ENCODE measurements around the gene RPL39. TPM values are rescaled to one million over a fixed set of nuclear protein-coding genes. Genes with fewer than 3 reads are reported as not detected.

The RPL39 gene
- total and polyA plus RNA-seq, 2 of the 8 experiments (the other 6 are each of a cell fraction or from before 2014, with no cell fraction given): 1,942 to 2,394 TPM

GRCh38 chrX:119757979-119758730 lies 33.3 kb downstream of the RPL39 start, which contains the start of gene SOWAHD:
SOWAHD (plus strand) TSS chrX:119758588; CDS start chrX:119758668, 80 bp downstream.
- Histone ChIP-seq H4K91ac (replicated peaks; ENCODE audit: insufficient read length, low read length) (peak within 1 kb of the TSS; percentile 81), H2BK5ac (ENCODE audit: low read depth, low read length) (no peak within 1 kb of the TSS), H2BK120ac (replicated peaks; ENCODE audit: low read depth, low read length) (no peak within 1 kb of the TSS), H2AFZ (ENCODE audit: low read length) (no peak within 1 kb of the TSS; the same call in 1 of the 2 replicates), H3K79me1 (ENCODE audit: low read depth, low read length) (no peaks in the 10 kb centered on the region), H3K4me2 (ENCODE audit: insufficient read depth in 1 of 2, low read depth in 2 of 2, low read length in 2 of 2) (peak within 1 kb of the TSS; percentile 87 to 92), H3K23me2 (ENCODE audit: low read depth, low read length) (peaks cover 17% of the 10 kb centered on the region; the same call in 1 of the 2 replicates), H3K14ac (ENCODE audit: insufficient read length) (peak within 1 kb of the TSS; percentile 48), H3K27me3 (replicated peaks in 1 of 4; ENCODE audit: control insufficient read depth in 3 of 4, extremely low read depth in 1 of 4, insufficient read depth in 3 of 4, low read length in 3 of 4) (peaks cover 0 to 13% (median 5%) of the 10 kb centered on the region in 4 experiments; a peak in 5 of 7 replicates), H3K9ac (replicated peaks in 1 of 4; ENCODE audit: extremely low read depth in 1 of 4, low read depth in 3 of 4, low read length in 3 of 4) (peak within 1 kb of the TSS in 3 of 4 experiments; percentile 26 to 59 (median 34); a peak in 5 of 7 replicates), H3K4ac (replicated peaks; ENCODE audit: insufficient read length, low read depth, low read length) (peak within 1 kb of the TSS; percentile 53), H3K36me3 (ENCODE audit: control insufficient read depth in 2 of 4, insufficient read depth in 4 of 4, low read length in 3 of 4) (no peaks in the 10 kb centered on the region), H3K56ac (replicated peaks; ENCODE audit: insufficient read length, low read depth, low read length) (peak within 1 kb of the TSS; percentile 12), H3K23ac (ENCODE audit: insufficient read length) (no peak within 1 kb of the TSS), H2BK12ac (ENCODE audit: low read depth, low read length) (0 out of 2 replicates have a peak within 1 kb of the TSS, but pooled peaks have one; percentile 60), H2AK5ac (ENCODE audit: low read depth, low read length) (no peak within 1 kb of the TSS), H2BK20ac (ENCODE audit: low read length) (no peak within 1 kb of the TSS; the same call in 1 of the 2 replicates), H4K5ac (ENCODE audit: insufficient read length, low read depth, low read length) (peak within 1 kb of the TSS; percentile 60), H2BK15ac (ENCODE audit: low read length) (no peak within 1 kb of the TSS), H3K9me3 (ENCODE audit: insufficient read depth in 2 of 2, low read depth in 1 of 2, low read length in 1 of 2) (no peaks in the 10 kb centered on the region), H3K79me2 (ENCODE audit: control insufficient read depth in 1 of 2, insufficient read depth in 2 of 2, low read length in 2 of 2) (no peaks in the 10 kb centered on the region), H3K4me3 (ENCODE audit: extremely low read depth in 1 of 4, insufficient read depth in 2 of 4, low read depth in 3 of 4, low read length in 4 of 4) (peak within 1 kb of the TSS; percentile 30 to 71 (median 50)), H3K18ac (ENCODE audit: extremely low read depth, low read length) (peak within 1 kb of the TSS; percentile 93), H4K8ac (ENCODE audit: extremely low read depth, insufficient read depth, low read length) (peak within 1 kb of the TSS; percentile 46), H3K27ac (ENCODE audit: low read depth, low read length) (peak within 1 kb of the TSS; percentile 63; the same call in 1 of the 2 replicates), H4K20me1 (replicated peaks in 1 of 2; ENCODE audit: control insufficient read depth in 1 of 2, insufficient read depth in 2 of 2, low read length in 2 of 2) (no peaks in the 10 kb centered on the region), H3K4me1 (replicated peaks in 1 of 4; ENCODE audit: control insufficient read depth in 3 of 4, insufficient read depth in 4 of 4, low read length in 3 of 4) (peaks cover 4 to 23% (median 14%) of the 10 kb centered on the region in 4 experiments)
- POLR2A ChIA-PET (ENCODE audit: partially characterized antibody): interaction anchor here (0.9 to 4.4 kb wide), 16 partner anchors 12 to 290 kb away, joined by 3 to 48 read pairs (median 6); partner anchors contain the start of genes NKRF, RPL39, SEPTIN6 and SLC25A5
- CTCF ChIA-PET (ENCODE audit: partially characterized antibody): interaction anchor here (0.9 to 4.5 kb wide), 18 partner anchors 11 to 270 kb away, joined by 3 to 33 read pairs (median 5); partner anchors contain the start of genes RPL39 and SEPTIN6
- FAIRE-seq (no peak), DNase-seq (ENCODE audit: low read depth in 1 of 2, low spot score in 2 of 2) (peak in 1 of 2 experiments; percentile 71)
- 1% methylated on average over 14 of the region's 59 CpGs; no CpG with 5 or more reads in 1 of the 2 experiments for WGBS, 2 experiments (ENCODE audit: extremely low coverage in 1 of 2, insufficient coverage in 1 of 2, insufficient read length in 1 of 2, insufficient replicate concordance in 2 of 2, low coverage in 1 of 2, low lambda C conversion rate in 2 of 2, missing lambda C conversion rate in 1 of 2)
- TF ChIP-seq PHF8 (conservative IDR thresholded peaks at IDR 0.05; ENCODE audit: low read depth, low read length) (0 out of 2 replicates have a peak, but pooled peaks have one; percentile 39), RNF2 (IDR thresholded peaks at IDR 0.05; ENCODE audit: borderline replicate concordance, low read depth, low read length, missing control alignments, poor library complexity, severe bottlenecking) (no peak), RFX5 (IDR thresholded peaks at IDR 0.05; ENCODE audit: borderline replicate concordance, low read depth, low read length) (no peak), SIN3A (conservative IDR thresholded peaks at IDR 0.05 in 1 of 2, IDR thresholded peaks at IDR 0.05 in 1 of 2; ENCODE audit: low read depth in 1 of 2, low read length in 2 of 2) (peak in 1 of 2 experiments; percentile 34; a peak in 1 of 4 replicates), POLR2A (IDR thresholded peaks at IDR 0.05; ENCODE audit: control extremely low read depth in 1 of 2, low read depth in 2 of 2, low read length in 2 of 2) (peak; percentile 52 to 70), POLR2AphosphoS5 (IDR thresholded peaks at IDR 0.05; ENCODE audit: low read depth, low read length) (0 out of 2 replicates have a peak, but pooled peaks have one; percentile 61), TAF1 (IDR thresholded peaks at IDR 0.05; ENCODE audit: low read depth, low read length) (peak; percentile 50; the same call in 1 of the 2 replicates), KDM4A (IDR thresholded peaks at IDR 0.05; ENCODE audit: low read depth, low read length, severe bottlenecking) (no peak)
- TF ChIP-seq, protein P1, sequence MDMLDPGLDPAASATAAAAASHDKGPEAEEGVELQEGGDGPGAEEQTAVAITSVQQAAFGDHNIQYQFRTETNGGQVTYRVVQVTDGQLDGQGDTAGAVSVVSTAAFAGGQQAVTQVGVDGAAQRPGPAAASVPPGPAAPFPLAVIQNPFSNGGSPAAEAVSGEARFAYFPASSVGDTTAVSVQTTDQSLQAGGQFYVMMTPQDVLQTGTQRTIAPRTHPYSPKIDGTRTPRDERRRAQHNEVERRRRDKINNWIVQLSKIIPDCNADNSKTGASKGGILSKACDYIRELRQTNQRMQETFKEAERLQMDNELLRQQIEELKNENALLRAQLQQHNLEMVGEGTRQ (IDR thresholded peaks at IDR 0.05; ENCODE audit: low read length): peak; percentile 46
